ENCODE results near the gene PTTG1IP. TPM values are rescaled to one million over a fixed set of nuclear protein-coding genes. Genes with fewer than 3 reads are reported as not detected.

Gene PTTG1IP
- total and polyA plus RNA-seq, 3 experiments from 2014 or later: 48.2 to 69.8 (median 50.8) TPM

DNA sequence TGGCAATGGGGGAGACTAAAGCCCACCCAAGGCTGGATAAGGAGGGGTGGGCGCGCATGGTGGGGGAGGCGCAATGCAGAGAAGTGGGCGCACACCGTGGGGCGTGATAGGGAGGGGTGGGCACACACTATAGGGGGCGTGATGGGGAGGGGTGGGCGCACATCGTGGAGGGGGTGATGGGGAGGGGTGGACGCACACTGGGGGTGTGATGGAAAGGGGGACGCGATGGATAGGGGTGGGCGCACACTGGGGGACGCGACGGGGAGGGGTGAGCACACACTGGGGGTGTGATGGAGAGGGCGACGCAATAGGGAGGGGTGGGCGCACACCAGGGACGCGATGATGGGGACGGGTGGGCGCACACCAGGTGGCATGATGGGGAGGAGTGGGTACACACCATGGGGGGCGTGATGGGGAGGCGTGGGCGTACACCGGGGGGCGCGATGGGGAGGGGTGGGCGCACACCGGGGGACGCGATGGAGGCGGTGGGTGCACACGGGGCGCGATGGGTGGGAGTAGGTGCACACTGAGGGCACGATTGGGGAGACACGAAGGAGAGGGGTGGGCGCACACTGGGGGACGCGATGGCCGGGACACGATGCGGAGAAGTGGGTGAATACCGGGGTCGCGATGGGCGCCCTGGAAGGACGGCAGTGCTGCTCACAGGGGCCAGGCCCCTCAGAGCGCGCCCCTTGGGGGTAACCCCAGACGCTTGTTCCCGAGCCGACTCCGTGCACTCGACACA lies 56.6 kb downstream of the PTTG1IP start:
- CTCF ChIA-PET: interaction anchor here (0.6 kb wide), 1 partner anchor 57 kb away, joined by 3 read pairs; the partner anchor contains the start of gene PTTG1IP
- no peaks in the 10 kb centered on the region for H3K27me3 Mint-ChIP-seq
- no peak overlapping the region for H3K27ac ChIP-seq (ENCODE audit: low read depth, low read length)

DNA sequence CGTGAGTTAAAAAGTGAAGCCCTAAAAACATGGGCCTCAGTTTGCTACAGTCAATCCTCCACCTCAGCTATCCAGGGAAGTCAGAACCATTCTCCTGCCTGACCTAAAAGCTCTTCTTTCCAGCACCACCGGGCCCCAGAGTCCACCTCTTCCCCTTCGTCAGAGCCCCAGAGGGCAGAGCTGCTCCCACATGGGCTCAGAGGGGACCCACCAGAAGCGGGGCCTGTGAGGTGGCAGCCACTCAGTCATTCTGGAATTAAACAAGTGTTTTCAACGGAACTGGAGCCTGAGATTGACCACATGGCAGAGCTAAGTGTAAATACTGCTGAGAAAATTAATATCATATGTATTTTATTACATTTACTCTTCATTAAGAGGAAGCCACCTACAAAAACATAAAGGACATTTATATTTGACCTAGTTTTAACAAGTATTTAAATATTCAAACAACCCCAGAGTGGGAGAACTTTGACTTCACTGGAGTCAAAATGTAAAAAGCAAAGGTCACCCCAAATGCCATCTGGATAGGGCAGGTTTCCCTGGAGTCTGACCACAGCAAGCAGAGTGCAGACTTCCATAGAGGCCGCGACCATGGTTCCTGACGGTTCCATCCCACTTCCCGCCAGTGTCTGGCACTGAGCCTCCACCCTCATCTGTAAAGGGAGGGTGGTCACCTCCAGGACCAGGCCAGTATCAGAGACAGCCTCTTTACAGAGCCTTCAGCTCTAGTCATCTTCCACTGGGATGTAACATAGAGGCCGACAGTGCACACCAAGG lies 57.5 kb downstream of the PTTG1IP start:
- Histone ChIP-seq H3K4me3 (ENCODE audit: low read length) (no peak overlapping the region), H3K27ac (ENCODE audit: low read depth, low read length) (no peak overlapping the region), H3K9me3 (ENCODE audit: low read length) (no peaks in the 10 kb centered on the region), H3K4me1 (ENCODE audit: insufficient read depth, low read length) (peaks cover 11% of the 10 kb centered on the region), H3K27me3 (ENCODE audit: insufficient read depth, low read length, poor library complexity, severe bottlenecking) (no peaks in the 10 kb centered on the region), H3K36me3 (ENCODE audit: insufficient read depth, low read length) (no peaks in the 10 kb centered on the region)
- no peak for DNase-seq
- H3K4me3 Mint-ChIP-seq: peak overlapping the region; percentile 66 to 91 (median 76)
- ChIA-PET POLR2A (no interaction called here), CTCF (interaction anchor here (1.8 to 2.0 kb wide), 2 partner anchors 15 to 23 kb away, joined by 6 to 8 read pairs; partner anchors contain the start of gene UBE2G2)
- H3K36me3 Mint-ChIP-seq: peaks cover 0 to 23% (median 2%) of the 10 kb centered on the region in 3 donors
- H3K27ac Mint-ChIP-seq: peak overlapping the region in 4 of 8 donors; percentile 56 to 93 (median 82)
- H3K9me3 Mint-ChIP-seq: peaks cover 0 to 8% (median 0%) of the 10 kb centered on the region in 5 donors
- H3K4me1 Mint-ChIP-seq: peaks cover 8 to 23% (median 15%) of the 10 kb centered on the region in 3 donors
- no peaks in the 10 kb centered on the region for H3K27me3 Mint-ChIP-seq

More for the DNA sequence above, 56.6 kb downstream of the PTTG1IP start:
- Mint-ChIP-seq H3K36me3 (peaks cover 0 to 16% (median 0%) of the 10 kb centered on the region in 3 donors), H3K9me3 (peaks cover 0 to 11% (median 2%) of the 10 kb centered on the region in 5 donors), H3K27ac (peak overlapping the region in 4 of 8 donors; percentile 56 to 93 (median 82)), H3K4me1 (peaks cover 8 to 23% (median 9%) of the 10 kb centered on the region in 3 donors), H3K4me3 (peak overlapping the region; percentile 66 to 91 (median 76))
- Histone ChIP-seq H3K27me3 (ENCODE audit: insufficient read depth, low read length, poor library complexity, severe bottlenecking) (no peaks in the 10 kb centered on the region), H3K9me3 (ENCODE audit: low read length) (no peaks in the 10 kb centered on the region), H3K4me1 (ENCODE audit: insufficient read depth, low read length) (peaks cover 11% of the 10 kb centered on the region), H3K36me3 (ENCODE audit: insufficient read depth, low read length) (no peaks in the 10 kb centered on the region), H3K4me3 (ENCODE audit: low read length) (peak overlapping the region; percentile 62)
- POLR2A ChIA-PET: interaction anchor here (0.6 to 1.6 kb wide), 11 partner anchors 12 to 662 kb away, joined by 3 to 25 read pairs (median 3); partner anchors contain the start of genes ITGB2, PTTG1IP and UBE2G2
- DNase-seq: no peak

DNA sequence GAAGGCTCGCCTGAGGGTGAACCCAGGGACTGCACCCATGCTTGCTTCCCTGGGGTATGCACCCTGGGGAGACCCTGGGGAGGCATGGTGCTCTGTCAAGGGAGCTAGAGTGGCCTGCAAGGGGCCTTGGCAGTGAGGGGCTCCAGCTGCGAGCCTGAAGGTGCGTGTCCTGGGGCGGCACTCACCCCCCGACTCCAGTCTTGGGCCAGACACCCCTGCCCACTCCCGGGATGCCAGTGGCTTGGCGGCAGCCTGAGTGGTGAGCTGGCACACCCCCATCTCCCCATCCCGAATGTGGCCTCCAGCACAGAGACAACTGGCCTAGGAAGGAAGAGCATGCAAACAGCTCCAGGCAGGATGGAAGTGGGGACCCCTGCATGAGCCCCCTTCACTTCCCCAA lies 58.3 kb downstream of the PTTG1IP start:
- H3K27ac ChIP-seq (ENCODE audit: low read depth, low read length): no peak overlapping the region
- H3K9me3 ChIP-seq (ENCODE audit: low read length): no peaks in the 10 kb centered on the region
- ChIA-PET CTCF (interaction anchor here (1.8 to 2.0 kb wide), 2 partner anchors 14 to 22 kb away, joined by 6 to 8 read pairs; partner anchors contain the start of gene UBE2G2), POLR2A (no interaction called here)
- peak overlapping the region in 1 of 8 donors; percentile 58 for H3K27ac Mint-ChIP-seq
- peaks cover 11% of the 10 kb centered on the region for H3K4me1 ChIP-seq (ENCODE audit: insufficient read depth, low read length)
- H3K36me3 Mint-ChIP-seq: peaks cover 0 to 29% (median 4%) of the 10 kb centered on the region in 3 donors
- no peak overlapping the region for H3K4me3 ChIP-seq (ENCODE audit: low read length)
- H3K27me3 Mint-ChIP-seq: no peaks in the 10 kb centered on the region
- no peaks in the 10 kb centered on the region for H3K27me3 ChIP-seq (ENCODE audit: insufficient read depth, low read length, poor library complexity, severe bottlenecking)
- peak overlapping the region in 2 of 7 donors; percentile 54 to 85 for H3K4me3 Mint-ChIP-seq
- peaks cover 8 to 26% (median 19%) of the 10 kb centered on the region in 3 donors for H3K4me1 Mint-ChIP-seq
- H3K36me3 ChIP-seq (ENCODE audit: insufficient read depth, low read length): no peaks in the 10 kb centered on the region
- DNase-seq: no peak
- peaks cover 0 to 7% (median 0%) of the 10 kb centered on the region in 5 donors for H3K9me3 Mint-ChIP-seq

DNA sequence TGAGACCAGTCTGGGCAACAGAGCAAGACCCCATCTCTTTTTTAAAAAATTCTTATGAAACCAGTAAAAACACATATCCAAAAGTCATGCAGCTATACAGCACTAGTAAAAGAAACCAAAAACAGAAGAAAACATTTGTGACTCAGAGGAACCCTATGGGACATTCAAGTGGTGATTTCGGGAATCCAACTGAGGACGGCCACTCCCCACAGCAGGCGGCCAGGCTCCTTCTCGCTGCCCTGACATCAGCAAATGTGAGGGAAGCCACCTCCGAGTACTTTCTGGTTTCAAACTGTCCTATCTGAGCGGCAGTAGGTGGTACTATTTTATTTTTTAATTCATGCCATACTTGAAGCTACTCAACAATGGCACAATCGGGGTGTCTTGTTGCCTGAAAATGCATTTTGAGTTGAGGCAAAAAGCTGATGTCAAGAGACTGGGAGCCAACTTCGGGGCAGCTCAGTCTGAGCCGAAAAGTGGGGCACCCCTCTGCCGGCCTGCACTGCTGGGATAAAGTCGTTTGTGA lies 58.9 kb downstream of the PTTG1IP start:
- POLR2A ChIA-PET: no interaction called here
- Mint-ChIP-seq H3K9me3 (no peaks in the 10 kb centered on the region), H3K27ac (peak overlapping the region in 2 of 8 donors; percentile 11 to 45), H3K4me3 (peak overlapping the region in 2 of 7 donors; percentile 54 to 60), H3K27me3 (no peaks in the 10 kb centered on the region), H3K36me3 (peaks cover 0 to 35% (median 8%) of the 10 kb centered on the region in 3 donors), H3K4me1 (peaks cover 11 to 29% (median 24%) of the 10 kb centered on the region in 3 donors)
- no peak for DNase-seq
- no peaks in the 10 kb centered on the region for H3K9me3 ChIP-seq (ENCODE audit: low read length)
- CTCF ChIA-PET: interaction anchor here (0.7 to 2.0 kb wide), 3 partner anchors 10 to 21 kb away, joined by 3 to 8 read pairs (median 6); partner anchors contain the start of gene UBE2G2
- no peak overlapping the region for H3K27ac ChIP-seq (ENCODE audit: low read depth, low read length)
- H3K27me3 ChIP-seq (ENCODE audit: insufficient read depth, low read length, poor library complexity, severe bottlenecking): no peaks in the 10 kb centered on the region
- no peak overlapping the region for H3K4me3 ChIP-seq (ENCODE audit: low read length)
- peaks cover 5% of the 10 kb centered on the region for H3K36me3 ChIP-seq (ENCODE audit: insufficient read depth, low read length)
- peaks cover 11% of the 10 kb centered on the region for H3K4me1 ChIP-seq (ENCODE audit: insufficient read depth, low read length)

DNA sequence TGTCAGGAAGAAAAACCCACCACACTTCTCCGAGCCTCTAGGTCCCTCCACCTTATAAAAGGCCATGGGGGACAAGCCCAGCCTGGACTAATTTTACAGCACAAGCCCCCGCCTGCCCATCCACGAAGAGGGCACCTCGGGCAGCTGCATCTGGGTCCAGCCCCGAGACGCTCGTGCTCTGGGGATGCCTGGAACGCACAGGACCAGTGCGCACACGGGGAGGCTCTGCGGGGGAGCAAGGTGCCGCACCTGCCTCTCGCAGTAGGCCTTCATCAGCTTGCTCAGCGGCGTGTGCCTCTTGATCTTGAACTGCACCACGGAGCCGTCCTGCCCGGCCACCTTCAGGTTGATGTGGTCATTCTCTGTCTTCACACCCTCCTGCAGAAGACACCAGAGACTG lies 59.8 kb downstream of the PTTG1IP start:
- Mint-ChIP-seq H3K4me1 (peaks cover 11 to 29% (median 26%) of the 10 kb centered on the region in 3 donors), H3K36me3 (peaks cover 0 to 44% (median 8%) of the 10 kb centered on the region in 3 donors), H3K4me3 (peak overlapping the region in 1 of 7 donors; percentile 60), H3K27me3 (no peaks in the 10 kb centered on the region), H3K9me3 (no peaks in the 10 kb centered on the region), H3K27ac (no peak overlapping the region)
- no peak overlapping the region for H3K27ac ChIP-seq (ENCODE audit: low read depth, low read length)
- CTCF ChIA-PET: interaction anchor here (1.9 to 2.2 kb wide), 2 partner anchors 14 to 20 kb away, joined by 4 to 5 read pairs; no protein-coding TSS in a partner anchor
- POLR2A ChIA-PET: no interaction called here
- peaks cover 9% of the 10 kb centered on the region for H3K36me3 ChIP-seq (ENCODE audit: insufficient read depth, low read length)
- H3K4me3 ChIP-seq (ENCODE audit: low read length): no peak overlapping the region
- no peaks in the 10 kb centered on the region for H3K27me3 ChIP-seq (ENCODE audit: insufficient read depth, low read length, poor library complexity, severe bottlenecking)
- peaks cover 11% of the 10 kb centered on the region for H3K4me1 ChIP-seq (ENCODE audit: insufficient read depth, low read length)
- no peak for DNase-seq
- no peaks in the 10 kb centered on the region for H3K9me3 ChIP-seq (ENCODE audit: low read length)

DNA sequence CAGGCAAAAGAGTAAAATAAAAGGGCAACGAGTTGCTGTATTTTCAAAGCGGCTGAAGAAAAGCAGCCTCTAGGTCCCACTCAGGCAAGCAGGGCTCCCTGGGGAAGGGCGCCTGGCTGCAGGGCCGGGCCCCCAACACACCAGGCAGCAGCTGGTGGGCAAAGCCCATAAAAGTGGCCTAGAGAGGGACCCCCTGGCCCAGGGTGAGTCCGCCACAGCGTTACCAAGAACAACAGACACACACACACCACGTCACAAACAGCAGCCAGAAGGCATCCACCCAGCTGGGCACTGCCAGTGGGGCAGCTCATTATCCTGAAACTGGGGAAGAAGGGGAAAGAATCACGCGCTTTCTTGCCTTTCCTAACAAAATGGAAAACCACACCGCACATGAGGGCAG lies 60.3 kb downstream of the PTTG1IP start:
- no peak for DNase-seq
- POLR2A ChIA-PET: no interaction called here
- no peak overlapping the region for H3K27ac ChIP-seq (ENCODE audit: low read depth, low read length)
- Mint-ChIP-seq H3K27ac (peak overlapping the region in 1 of 8 donors; percentile 20), H3K4me3 (peak overlapping the region in 1 of 7 donors; percentile 73), H3K4me1 (peaks cover 11 to 29% (median 26%) of the 10 kb centered on the region in 3 donors), H3K9me3 (no peaks in the 10 kb centered on the region), H3K27me3 (no peaks in the 10 kb centered on the region), H3K36me3 (peaks cover 0 to 48% (median 8%) of the 10 kb centered on the region in 3 donors)
- peaks cover 9% of the 10 kb centered on the region for H3K36me3 ChIP-seq (ENCODE audit: insufficient read depth, low read length)
- CTCF ChIA-PET: interaction anchor here (1.2 to 2.2 kb wide), 3 partner anchors 11 to 20 kb away, joined by 3 to 5 read pairs (median 4); partner anchors contain the start of gene UBE2G2
- no peaks in the 10 kb centered on the region for H3K9me3 ChIP-seq (ENCODE audit: low read length)
- H3K4me3 ChIP-seq (ENCODE audit: low read length): no peak overlapping the region
- H3K27me3 ChIP-seq (ENCODE audit: insufficient read depth, low read length, poor library complexity, severe bottlenecking): no peaks in the 10 kb centered on the region
- peaks cover 11% of the 10 kb centered on the region for H3K4me1 ChIP-seq (ENCODE audit: insufficient read depth, low read length)

DNA sequence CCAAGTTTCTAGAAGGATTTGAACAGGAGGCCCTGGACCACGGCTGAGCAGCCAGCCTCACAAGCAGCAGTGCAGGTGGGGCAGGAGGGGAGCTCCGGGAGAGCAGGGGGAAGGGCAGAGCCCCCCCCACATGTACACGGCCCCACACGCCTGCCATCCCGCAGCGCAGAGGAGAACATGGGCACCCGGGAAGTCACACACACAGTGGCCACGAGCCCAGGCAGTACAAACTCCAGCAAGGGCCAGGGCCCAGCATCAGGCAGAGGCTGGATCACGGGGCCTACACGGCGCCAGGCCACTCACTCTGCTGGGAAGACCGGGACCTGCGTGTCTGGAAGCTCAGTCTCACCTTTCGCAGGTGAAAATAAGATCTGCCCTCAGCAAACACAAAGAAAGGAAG lies 60.9 kb downstream of the PTTG1IP start:
- Mint-ChIP-seq H3K4me1 (peaks cover 11 to 29% (median 26%) of the 10 kb centered on the region in 3 donors), H3K27me3 (no peaks in the 10 kb centered on the region), H3K4me3 (peak overlapping the region in 1 of 7 donors; percentile 73), H3K9me3 (no peaks in the 10 kb centered on the region), H3K27ac (peak overlapping the region in 1 of 8 donors; percentile 20), H3K36me3 (peaks cover 0 to 50% (median 8%) of the 10 kb centered on the region in 3 donors)
- Histone ChIP-seq H3K27ac (ENCODE audit: low read depth, low read length) (no peak overlapping the region), H3K36me3 (ENCODE audit: insufficient read depth, low read length) (peaks cover 9% of the 10 kb centered on the region), H3K9me3 (ENCODE audit: low read length) (no peaks in the 10 kb centered on the region), H3K27me3 (ENCODE audit: insufficient read depth, low read length, poor library complexity, severe bottlenecking) (no peaks in the 10 kb centered on the region), H3K4me3 (ENCODE audit: low read length) (no peak overlapping the region), H3K4me1 (ENCODE audit: insufficient read depth, low read length) (peaks cover 11% of the 10 kb centered on the region)
- DNase-seq: no peak
- ChIA-PET CTCF (interaction anchor here (1.2 to 2.2 kb wide), 3 partner anchors 11 to 19 kb away, joined by 3 to 5 read pairs (median 4); partner anchors contain the start of gene UBE2G2), POLR2A (no interaction called here)

Data from CD8-positive, alpha-beta memory T cell (primary cell).